CD4-positive, alpha-beta T cell treated with Interleukin-10 for 1 hour (primary cell): Measurements from ENCODE around the gene COIL.

Experiments
- DNase-seq: peaks from one replicate; pipeline ENCODE4 v3.0.0-alpha.2; 2020

COIL gene

GRCh38 chr17:56934280-56934679 is 26.6 kb downstream of the COIL start:
- DNase-seq, result no peak

GRCh38 chr17:56933868-56934267 is 27.0 kb downstream of the COIL start:
- no peak for DNase-seq

GRCh38 chr17:56933151-56933745 is 27.6 kb downstream of the COIL start:
- DNase-seq, result no peak

GRCh38 chr17:56930739-56931337 is 30.0 kb downstream of the COIL start:
- no peak for DNase-seq

- DNase-seq, result no peak
Measured at GRCh38 chr17:56929362-56929969, 31.4 kb downstream of the COIL start.

GRCh38 chr17:56928586-56928985 is 32.3 kb downstream of the COIL start:
- no peak for DNase-seq

GRCh38 chr17:56926704-56927103 is 34.1 kb downstream of the COIL start:
- DNase-seq, result no peak

GRCh38 chr17:56926270-56926669 is 34.6 kb downstream of the COIL start:
- no peak for DNase-seq

- DNase-seq, result no peak
Measured at GRCh38 chr17:56925088-56925487, 35.8 kb downstream of the COIL start.

GRCh38 chr17:56919717-56920116 is 41.1 kb downstream of the COIL start:
- DNase-seq, result no peak

- DNase-seq, result no peak
Measured at GRCh38 chr17:56918916-56919315, 41.9 kb downstream of the COIL start.

GRCh38 chr17:56917559-56918296 is 43.1 kb downstream of the COIL start:
- DNase-seq, result no peak

GRCh38 chr17:56914581-56915273 is 46.1 kb downstream of the COIL start:
- no peak for DNase-seq

GRCh38 chr17:56913867-56914580 is 46.8 kb downstream of the COIL start, which contains the start of gene TRIM25:
Gene TRIM25 (minus strand): TSS chr17:56914049. CDS start chr17:56913988, 61 bp downstream.
- peak; percentile 85 for DNase-seq

GRCh38 chr17:56913353-56913866 is 47.4 kb downstream of the COIL start:
- no peak for DNase-seq

GRCh38 chr17:56913000-56913311 is 47.9 kb downstream of the COIL start:
- no peak for DNase-seq

GRCh38 chr17:56912105-56912999 is 48.5 kb downstream of the COIL start:
- no peak for DNase-seq

- DNase-seq, result no peak
Measured at GRCh38 chr17:56910509-56911235, 50.2 kb downstream of the COIL start.

GRCh38 chr17:56909742-56910508 is 50.9 kb downstream of the COIL start:
- DNase-seq, result no peak
